GM12878 (cell line): Measurements from ENCODE around the gene ENG. TPM values are rescaled to one million over a fixed set of nuclear protein-coding genes. Genes with fewer than 3 reads are reported as not detected.

Source experiments
- ATAC-seq: fragments of 200-7000 bp; cut with Tn5 transposase; 3 replicates; pipeline ENCODE4 v1.9.1; 2020; ENCODE audit warnings: mild to moderate bottlenecking, moderate library complexity
- BruUV-seq: library from RNA; stranded (reverse); fragments of 400-500 nt; replicated peaks from 2 replicates; lab custom pipeline; 2021; lab: Mats Ljungman, UMichigan
- CTCF ChIA-PET: fragments of 300-600 bp; sonication (Branson Sonifier 250); formaldehyde crosslinking; extraction: SDS; loops from one replicate; lab custom pipeline; 2021; ENCODE audit warnings: inconsistent platforms; lab: Yijun Ruan, JAX
- POLR2A ChIA-PET: fragments of 350-600 bp; formaldehyde crosslinking; extraction: SDS; loops from one replicate; lab custom pipeline; 2021; ENCODE audit warnings: inconsistent platforms; lab: Charles Lee
- RAD21 ChIA-PET: fragments of 300-600 bp; sonication (Branson Sonifier 250); formaldehyde crosslinking; loops from one replicate; lab custom pipeline; 2023; ENCODE audit warnings: antibody characterized with exemption; ENCODE audit not compliant: unreplicated experiment; lab: Charles Lee
- SMC1A ChIA-PET: fragments of 300-600 bp; sonication (Branson Sonifier 250); formaldehyde crosslinking; loops from one replicate; lab custom pipeline; 2023; ENCODE audit not compliant: unreplicated experiment, uncharacterized antibody; lab: Charles Lee
- DNase-seq: peaks from one replicate; pipeline ENCODE4 v3.0.0-alpha.2; 2011; ENCODE audit warnings: low read depth, low spot score
- FAIRE-seq: peaks from 3 replicates; lab custom pipeline; 2011; peaks lifted over from hg19 to GRCh38; lab: Jason Lieb, UNC
- H2AFZ ChIP-seq: 2 replicates; pipeline ENCODE4 v1.6.0; 2011; ENCODE audit warnings: low read depth, low read length, control low read depth; ENCODE audit not compliant: control insufficient read depth
- H3K27ac ChIP-seq: 2 replicates; pipeline ENCODE4 v1.5.1; 2011; ENCODE audit warnings: control low read depth; ENCODE audit not compliant: control insufficient read depth, insufficient read depth
- H3K27me3 ChIP-seq, 2 experiments: replicated peaks in 1 of 2; 2 replicates each; pipeline versions ENCODE4 v1.6.0 to v1.6.1; 2011; ENCODE audit warnings: low read length in 1 of 2; ENCODE audit not compliant: control insufficient read depth in 2 of 2, insufficient read depth in 2 of 2
- H3K36me3 ChIP-seq, 2 experiments: 2 replicates each; pipeline ENCODE4 v1.5.1; 2011; ENCODE audit warnings: low read length in 1 of 2; ENCODE audit not compliant: control insufficient read depth in 2 of 2, insufficient read depth in 2 of 2
- H3K4me1 ChIP-seq: 2 replicates; pipeline ENCODE4 v1.6.1; 2011; ENCODE audit warnings: mild to moderate bottlenecking, low read length, moderate library complexity, mixed read lengths; ENCODE audit not compliant: control insufficient read depth, insufficient read depth
- H3K4me2 ChIP-seq: 2 replicates; pipeline ENCODE4 v1.6.0; 2011; ENCODE audit warnings: control low read depth; ENCODE audit not compliant: control insufficient read depth, insufficient read depth
- H3K4me3 ChIP-seq: fragments of 200-600 bp; sonication (generic); 2 replicates; pipeline ENCODE4 v1.5.1; 2016
- H3K79me2 ChIP-seq: 2 replicates; pipeline ENCODE4 v1.6.0; 2011; ENCODE audit warnings: low read length; ENCODE audit not compliant: control insufficient read depth, insufficient read depth
- H3K9ac ChIP-seq: 2 replicates; pipeline ENCODE4 v1.8.0; 2011; ENCODE audit warnings: low read length, control low read depth, mixed read lengths; ENCODE audit not compliant: control insufficient read depth, insufficient read depth
- H3K9me3 ChIP-seq: replicated peaks from 3 replicates; pipeline ENCODE4 v1.5.1; 2011; ENCODE audit warnings: mild to moderate bottlenecking, low read length; ENCODE audit not compliant: control insufficient read depth, insufficient read depth
- H4K20me1 ChIP-seq: 2 replicates; pipeline ENCODE4 v1.6.0; 2011; ENCODE audit not compliant: control insufficient read depth, insufficient read depth
- HDAC6 ChIP-seq: fragments of 200-600 bp; sonication (generic); IDR thresholded peaks from one replicate; pipeline ENCODE4 v1.8.0; 2017; ENCODE audit warnings: antibody characterized with exemption; ENCODE audit not compliant: unreplicated experiment
- MTA3 ChIP-seq: IDR thresholded peaks from 2 replicates; pipeline ENCODE4 v1.6.1; 2012; ENCODE audit warnings: low read length, inconsistent platforms, borderline replicate concordance
- MYC ChIP-seq: IDR thresholded peaks from 2 replicates; pipeline ENCODE4 v1.6.1; 2011; ENCODE audit warnings: mild to moderate bottlenecking, low read length, moderate library complexity, inconsistent platforms; ENCODE audit not compliant: insufficient read depth, insufficient replicate concordance, insufficient read length, severe bottlenecking
- NRF1 ChIP-seq: conservative IDR thresholded peaks from 2 replicates; pipeline ENCODE4 v1.6.1; 2011; ENCODE audit warnings: mild to moderate bottlenecking, low read depth, low read length, improper control_type of control experiment
- WGBS: methylation state at CpG from one replicate; pipeline ENCODE4 v1.1.6; 2016; ENCODE audit warnings: low lambda C conversion rate; ENCODE audit not compliant: insufficient replicate concordance, insufficient coverage; ENCODE audit errors: missing lambda C conversion rate; 5-methylcytosine and 5-hydroxymethylcytosine counted together
- in situ Hi-C: fragments of 300-500 bp; cut with MboI; formaldehyde crosslinking; loops from 9 replicates; pipeline ENCODE4 v1.14.3; 2018; ENCODE audit warnings: mixed read lengths
- intact Hi-C: fragments of 100-400 bp; cut with micrococcal nuclease; formaldehyde crosslinking; loops from one replicate; pipeline ENCODE4 v1.14.2; 2022; ENCODE audit not compliant: unreplicated experiment
- polyA plus RNA-seq, 11 experiments: library from polyadenylated mRNA; depleted of rRNA in 4 of 11; unstranded in 6 of 11; stranded (reverse) in 5 of 11; fragments of >200 nt; fragmentation: Nextera tagmentation in 4 of 11; fragmentation: Illumina TruSeq in 1 of 11; extraction: Ambion mirVana in 4 of 11; extraction: Trizol in 1 of 11; gene quantifications; 1 replicate in 1 of 11; 2 replicates in 10 of 11; pipeline versions ENCODE4 v1.2.1 to v1.2.3, GENCODE V29; 2011 to 2016; ENCODE audit warnings: inconsistent platforms in 2 of 11, missing spikeins in 2 of 11, low read depth in 1 of 11
- total RNA-seq, 4 experiments: library from RNA; depleted of rRNA in 3 of 4; stranded (reverse); fragments of >200 nt in 3 of 4; fragmentation: Illumina TruSeq in 1 of 4; extraction: Trizol in 1 of 4; gene quantifications; 2 replicates each; pipeline versions ENCODE4 v1.2.1 to v1.2.3, GENCODE V29; 2013 to 2021
- TF ChIP-seq, protein P1 (sequence below): fragments of 450-650 bp; IDR thresholded peaks from 2 replicates; pipeline ENCODE4 v1.6.1; 2016; ENCODE audit warnings: mild to moderate bottlenecking
- TF ChIP-seq, protein P2 (sequence below): IDR thresholded peaks from 2 replicates; pipeline ENCODE4 v1.6.1; 2012; ENCODE audit warnings: low read length, inconsistent platforms
- TF ChIP-seq, protein P3 (sequence below): fragments of 450-650 bp; conservative IDR thresholded peaks from 2 replicates; pipeline ENCODE4 v1.6.1; 2017; ENCODE audit warnings: mild to moderate bottlenecking, moderate library complexity
- TF ChIP-seq, protein P4 (sequence below): fragments of 450-650 bp; IDR thresholded peaks from 2 replicates; pipeline ENCODE4 v1.6.1; 2017; ENCODE audit warnings: mild to moderate bottlenecking, moderate library complexity
- TF ChIP-seq, protein P5 (sequence below): fragments of 150-350 bp; IDR thresholded peaks from 2 replicates; pipeline ENCODE4 v1.6.1; 2016; ENCODE audit warnings: low read depth, low read length

ENG gene
- total and polyA plus RNA-seq, 10 of the 15 experiments (the other 5 are each of a cell fraction or from before 2014, with no cell fraction given) = 0.14 to 10.1 (median 2.0) TPM

DNA sequence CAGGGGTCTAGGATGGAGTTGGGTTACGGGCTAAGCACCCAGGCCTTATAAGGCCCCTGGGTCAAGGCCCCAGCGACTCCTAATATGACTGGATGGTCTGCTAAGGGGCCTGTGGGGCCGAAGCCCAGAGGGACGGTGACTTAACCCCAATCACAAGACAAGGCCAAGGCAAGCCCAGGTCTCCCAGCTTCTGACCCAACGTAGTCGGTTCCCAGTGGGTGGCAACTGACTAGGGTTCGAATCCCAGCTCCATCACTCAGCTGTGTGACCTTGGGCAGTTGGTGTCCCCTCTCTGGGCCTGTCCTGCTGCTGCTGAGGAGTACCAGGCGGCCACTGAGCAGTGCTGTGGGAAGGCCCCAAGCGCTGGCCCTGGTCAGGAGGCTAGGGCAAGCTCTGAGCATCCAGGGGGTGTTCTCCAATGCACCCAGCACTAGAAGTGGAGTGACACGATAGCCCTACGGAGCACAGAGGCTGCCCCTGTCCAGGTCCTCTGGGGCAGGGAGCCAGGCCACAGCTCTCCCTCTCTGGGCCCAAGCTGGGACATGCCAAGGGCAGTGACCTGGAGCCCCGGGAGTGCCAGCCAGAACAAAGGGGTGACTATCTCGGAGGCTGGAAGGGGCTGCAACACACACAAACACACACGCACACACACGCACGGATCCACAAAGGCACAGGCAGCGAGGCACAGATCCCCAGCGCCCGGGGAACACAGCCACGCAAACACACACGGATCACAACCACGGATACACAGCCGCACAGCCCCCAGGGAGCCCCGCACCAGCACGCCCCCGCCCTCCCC, 22.5 kb upstream of the ENG start:
- H3K36me3 ChIP-seq = no peaks in the 10 kb centered on the region
- 60% methylated on average over 19 of the region's 26 CpGs for WGBS
- intact Hi-C loops (no loop called here), in situ Hi-C loops (no loop called here)
- H3K27me3 ChIP-seq = no peaks in the 10 kb centered on the region; a peak in 1 of 4 replicates
- FAIRE-seq (no peak), DNase-seq (no peak), ATAC-seq (no peak)
- no TSS peak for BruUV-seq
- ChIA-PET SMC1A (no interaction called here), POLR2A (no interaction called here), CTCF (interaction anchor here (1.9 kb wide), 1 partner anchor 7 kb away, joined by 7 read pairs; no protein-coding TSS in a partner anchor), RAD21 (no interaction called here)
- H3K4me2 ChIP-seq = peak overlapping the region; percentile 13; the same call in 1 of the 2 replicates
- H3K4me1 ChIP-seq = peaks cover 5% of the 10 kb centered on the region; the same call in 1 of the 2 replicates
- H3K4me3 ChIP-seq = no peak overlapping the region; the same call in 1 of the 2 replicates
- no peaks in the 10 kb centered on the region for H3K79me2 ChIP-seq
- H3K9ac ChIP-seq = no peak overlapping the region
- H3K9me3 ChIP-seq = no peaks in the 10 kb centered on the region
- H2AFZ ChIP-seq = no peak overlapping the region
- no peak overlapping the region for H3K27ac ChIP-seq
- H4K20me1 ChIP-seq = no peaks in the 10 kb centered on the region
- no peak for TF ChIP-seq NRF1
- TF ChIP-seq, protein P1, sequence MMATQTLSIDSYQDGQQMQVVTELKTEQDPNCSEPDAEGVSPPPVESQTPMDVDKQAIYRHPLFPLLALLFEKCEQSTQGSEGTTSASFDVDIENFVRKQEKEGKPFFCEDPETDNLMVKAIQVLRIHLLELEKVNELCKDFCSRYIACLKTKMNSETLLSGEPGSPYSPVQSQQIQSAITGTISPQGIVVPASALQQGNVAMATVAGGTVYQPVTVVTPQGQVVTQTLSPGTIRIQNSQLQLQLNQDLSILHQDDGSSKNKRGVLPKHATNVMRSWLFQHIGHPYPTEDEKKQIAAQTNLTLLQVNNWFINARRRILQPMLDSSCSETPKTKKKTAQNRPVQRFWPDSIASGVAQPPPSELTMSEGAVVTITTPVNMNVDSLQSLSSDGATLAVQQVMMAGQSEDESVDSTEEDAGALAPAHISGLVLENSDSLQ = no peak
- TF ChIP-seq, protein P2, sequence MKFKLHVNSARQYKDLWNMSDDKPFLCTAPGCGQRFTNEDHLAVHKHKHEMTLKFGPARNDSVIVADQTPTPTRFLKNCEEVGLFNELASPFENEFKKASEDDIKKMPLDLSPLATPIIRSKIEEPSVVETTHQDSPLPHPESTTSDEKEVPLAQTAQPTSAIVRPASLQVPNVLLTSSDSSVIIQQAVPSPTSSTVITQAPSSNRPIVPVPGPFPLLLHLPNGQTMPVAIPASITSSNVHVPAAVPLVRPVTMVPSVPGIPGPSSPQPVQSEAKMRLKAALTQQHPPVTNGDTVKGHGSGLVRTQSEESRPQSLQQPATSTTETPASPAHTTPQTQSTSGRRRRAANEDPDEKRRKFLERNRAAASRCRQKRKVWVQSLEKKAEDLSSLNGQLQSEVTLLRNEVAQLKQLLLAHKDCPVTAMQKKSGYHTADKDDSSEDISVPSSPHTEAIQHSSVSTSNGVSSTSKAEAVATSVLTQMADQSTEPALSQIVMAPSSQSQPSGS = no peak
- TF ChIP-seq, protein P3, sequence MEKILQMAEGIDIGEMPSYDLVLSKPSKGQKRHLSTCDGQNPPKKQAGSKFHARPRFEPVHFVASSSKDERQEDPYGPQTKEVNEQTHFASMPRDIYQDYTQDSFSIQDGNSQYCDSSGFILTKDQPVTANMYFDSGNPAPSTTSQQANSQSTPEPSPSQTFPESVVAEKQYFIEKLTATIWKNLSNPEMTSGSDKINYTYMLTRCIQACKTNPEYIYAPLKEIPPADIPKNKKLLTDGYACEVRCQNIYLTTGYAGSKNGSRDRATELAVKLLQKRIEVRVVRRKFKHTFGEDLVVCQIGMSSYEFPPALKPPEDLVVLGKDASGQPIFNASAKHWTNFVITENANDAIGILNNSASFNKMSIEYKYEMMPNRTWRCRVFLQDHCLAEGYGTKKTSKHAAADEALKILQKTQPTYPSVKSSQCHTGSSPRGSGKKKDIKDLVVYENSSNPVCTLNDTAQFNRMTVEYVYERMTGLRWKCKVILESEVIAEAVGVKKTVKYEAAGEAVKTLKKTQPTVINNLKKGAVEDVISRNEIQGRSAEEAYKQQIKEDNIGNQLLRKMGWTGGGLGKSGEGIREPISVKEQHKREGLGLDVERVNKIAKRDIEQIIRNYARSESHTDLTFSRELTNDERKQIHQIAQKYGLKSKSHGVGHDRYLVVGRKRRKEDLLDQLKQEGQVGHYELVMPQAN = no peak
- TF ChIP-seq, protein P4, sequence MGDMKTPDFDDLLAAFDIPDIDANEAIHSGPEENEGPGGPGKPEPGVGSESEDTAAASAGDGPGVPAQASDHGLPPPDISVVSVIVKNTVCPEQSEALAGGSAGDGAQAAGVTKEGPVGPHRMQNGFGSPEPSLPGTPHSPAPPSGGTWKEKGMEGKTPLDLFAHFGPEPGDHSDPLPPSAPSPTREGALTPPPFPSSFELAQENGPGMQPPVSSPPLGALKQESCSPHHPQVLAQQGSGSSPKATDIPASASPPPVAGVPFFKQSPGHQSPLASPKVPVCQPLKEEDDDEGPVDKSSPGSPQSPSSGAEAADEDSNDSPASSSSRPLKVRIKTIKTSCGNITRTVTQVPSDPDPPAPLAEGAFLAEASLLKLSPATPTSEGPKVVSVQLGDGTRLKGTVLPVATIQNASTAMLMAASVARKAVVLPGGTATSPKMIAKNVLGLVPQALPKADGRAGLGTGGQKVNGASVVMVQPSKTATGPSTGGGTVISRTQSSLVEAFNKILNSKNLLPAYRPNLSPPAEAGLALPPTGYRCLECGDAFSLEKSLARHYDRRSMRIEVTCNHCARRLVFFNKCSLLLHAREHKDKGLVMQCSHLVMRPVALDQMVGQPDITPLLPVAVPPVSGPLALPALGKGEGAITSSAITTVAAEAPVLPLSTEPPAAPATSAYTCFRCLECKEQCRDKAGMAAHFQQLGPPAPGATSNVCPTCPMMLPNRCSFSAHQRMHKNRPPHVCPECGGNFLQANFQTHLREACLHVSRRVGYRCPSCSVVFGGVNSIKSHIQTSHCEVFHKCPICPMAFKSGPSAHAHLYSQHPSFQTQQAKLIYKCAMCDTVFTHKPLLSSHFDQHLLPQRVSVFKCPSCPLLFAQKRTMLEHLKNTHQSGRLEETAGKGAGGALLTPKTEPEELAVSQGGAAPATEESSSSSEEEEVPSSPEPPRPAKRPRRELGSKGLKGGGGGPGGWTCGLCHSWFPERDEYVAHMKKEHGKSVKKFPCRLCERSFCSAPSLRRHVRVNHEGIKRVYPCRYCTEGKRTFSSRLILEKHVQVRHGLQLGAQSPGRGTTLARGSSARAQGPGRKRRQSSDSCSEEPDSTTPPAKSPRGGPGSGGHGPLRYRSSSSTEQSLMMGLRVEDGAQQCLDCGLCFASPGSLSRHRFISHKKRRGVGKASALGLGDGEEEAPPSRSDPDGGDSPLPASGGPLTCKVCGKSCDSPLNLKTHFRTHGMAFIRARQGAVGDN = no peak
- no peak for TF ChIP-seq MYC
- TF ChIP-seq MTA3 = no peak
- TF ChIP-seq HDAC6 = no peak
- TF ChIP-seq, protein P5, sequence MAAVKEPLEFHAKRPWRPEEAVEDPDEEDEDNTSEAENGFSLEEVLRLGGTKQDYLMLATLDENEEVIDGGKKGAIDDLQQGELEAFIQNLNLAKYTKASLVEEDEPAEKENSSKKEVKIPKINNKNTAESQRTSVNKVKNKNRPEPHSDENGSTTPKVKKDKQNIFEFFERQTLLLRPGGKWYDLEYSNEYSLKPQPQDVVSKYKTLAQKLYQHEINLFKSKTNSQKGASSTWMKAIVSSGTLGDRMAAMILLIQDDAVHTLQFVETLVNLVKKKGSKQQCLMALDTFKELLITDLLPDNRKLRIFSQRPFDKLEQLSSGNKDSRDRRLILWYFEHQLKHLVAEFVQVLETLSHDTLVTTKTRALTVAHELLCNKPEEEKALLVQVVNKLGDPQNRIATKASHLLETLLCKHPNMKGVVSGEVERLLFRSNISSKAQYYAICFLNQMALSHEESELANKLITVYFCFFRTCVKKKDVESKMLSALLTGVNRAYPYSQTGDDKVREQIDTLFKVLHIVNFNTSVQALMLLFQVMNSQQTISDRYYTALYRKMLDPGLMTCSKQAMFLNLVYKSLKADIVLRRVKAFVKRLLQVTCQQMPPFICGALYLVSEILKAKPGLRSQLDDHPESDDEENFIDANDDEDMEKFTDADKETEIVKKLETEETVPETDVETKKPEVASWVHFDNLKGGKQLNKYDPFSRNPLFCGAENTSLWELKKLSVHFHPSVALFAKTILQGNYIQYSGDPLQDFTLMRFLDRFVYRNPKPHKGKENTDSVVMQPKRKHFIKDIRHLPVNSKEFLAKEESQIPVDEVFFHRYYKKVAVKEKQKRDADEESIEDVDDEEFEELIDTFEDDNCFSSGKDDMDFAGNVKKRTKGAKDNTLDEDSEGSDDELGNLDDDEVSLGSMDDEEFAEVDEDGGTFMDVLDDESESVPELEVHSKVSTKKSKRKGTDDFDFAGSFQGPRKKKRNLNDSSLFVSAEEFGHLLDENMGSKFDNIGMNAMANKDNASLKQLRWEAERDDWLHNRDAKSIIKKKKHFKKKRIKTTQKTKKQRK = no peak
